ENCODE data around the gene FKBP8. TPM values are rescaled to one million over a fixed set of nuclear protein-coding genes. Genes with fewer than 3 reads are reported as not detected.
"Not testable (repeated sequence)": the region's sequence is repeated elsewhere in the genome, so short reads cannot be mapped to it uniquely, and the experiment has no call there.

Gene FKBP8
- total and polyA plus RNA-seq, 12 donors: 26.3 to 816 (median 265) TPM

DNA sequence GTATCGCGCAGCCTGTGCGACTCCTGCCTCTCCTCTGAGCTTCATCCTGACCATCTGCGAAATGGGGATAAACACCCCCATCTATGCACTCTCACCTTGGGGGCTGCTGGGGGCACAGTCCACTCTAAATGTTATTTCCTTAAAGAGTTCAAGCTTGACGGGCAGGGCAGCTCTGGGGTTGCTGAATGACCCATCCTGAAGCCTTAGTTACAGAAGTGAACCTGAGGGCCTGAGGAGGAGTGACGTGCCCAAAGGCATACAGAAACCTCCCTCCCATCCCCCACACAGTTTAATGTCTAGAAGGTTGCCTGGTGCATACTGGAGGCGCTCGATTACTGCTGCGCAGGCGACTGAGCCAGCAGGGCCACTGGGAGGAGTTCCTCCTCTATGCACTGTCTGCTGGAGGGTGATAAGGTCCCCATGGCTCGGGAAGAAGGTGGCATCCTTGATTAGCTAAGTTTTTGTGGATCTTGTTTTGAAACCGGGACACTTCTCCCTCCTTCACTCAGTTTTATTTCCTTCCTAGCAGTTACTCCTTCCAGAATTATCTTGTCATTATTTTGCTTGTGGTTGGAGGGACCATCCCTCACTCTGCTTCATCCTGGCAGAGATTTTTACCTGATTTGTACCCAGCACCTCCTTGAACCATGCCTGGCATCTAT is 572 bp upstream of the FKBP8 start:
- Histone ChIP-seq H3K9me3 (replicated peaks in 1 of 3) (no peaks in the 10 kb centered on the region), H3K36me3 (replicated peaks in 1 of 2) (peaks cover 0 to 25% of the 10 kb centered on the region in 2 donors), H3K27ac (peak overlapping the region in 2 of 5 donors; percentile 74 to 95), H3K27me3 (no peaks in the 10 kb centered on the region), H3K4me1 (replicated peaks in 1 of 2) (peaks cover 2 to 13% of the 10 kb centered on the region in 2 donors), H3K4me3 (peak overlapping the region in 2 of 4 donors; percentile 40 to 76)
- WGBS, 4 donors: 5 to 11% (median 10%) methylated on average over 6 to 12 of the region's 12 CpGs
- no peak for TF ChIP-seq POLR2A (IDR thresholded peaks at IDR 0.05)
- TF ChIP-seq, protein P1, sequence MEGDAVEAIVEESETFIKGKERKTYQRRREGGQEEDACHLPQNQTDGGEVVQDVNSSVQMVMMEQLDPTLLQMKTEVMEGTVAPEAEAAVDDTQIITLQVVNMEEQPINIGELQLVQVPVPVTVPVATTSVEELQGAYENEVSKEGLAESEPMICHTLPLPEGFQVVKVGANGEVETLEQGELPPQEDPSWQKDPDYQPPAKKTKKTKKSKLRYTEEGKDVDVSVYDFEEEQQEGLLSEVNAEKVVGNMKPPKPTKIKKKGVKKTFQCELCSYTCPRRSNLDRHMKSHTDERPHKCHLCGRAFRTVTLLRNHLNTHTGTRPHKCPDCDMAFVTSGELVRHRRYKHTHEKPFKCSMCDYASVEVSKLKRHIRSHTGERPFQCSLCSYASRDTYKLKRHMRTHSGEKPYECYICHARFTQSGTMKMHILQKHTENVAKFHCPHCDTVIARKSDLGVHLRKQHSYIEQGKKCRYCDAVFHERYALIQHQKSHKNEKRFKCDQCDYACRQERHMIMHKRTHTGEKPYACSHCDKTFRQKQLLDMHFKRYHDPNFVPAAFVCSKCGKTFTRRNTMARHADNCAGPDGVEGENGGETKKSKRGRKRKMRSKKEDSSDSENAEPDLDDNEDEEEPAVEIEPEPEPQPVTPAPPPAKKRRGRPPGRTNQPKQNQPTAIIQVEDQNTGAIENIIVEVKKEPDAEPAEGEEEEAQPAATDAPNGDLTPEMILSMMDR (IDR thresholded peaks at IDR 0.05): no peak
- DNase-seq: peak in 6 of 7 donors; percentile 50 to 70 (median 58)
- intact Hi-C loops (cut with DNase I): no loop called here

DNA sequence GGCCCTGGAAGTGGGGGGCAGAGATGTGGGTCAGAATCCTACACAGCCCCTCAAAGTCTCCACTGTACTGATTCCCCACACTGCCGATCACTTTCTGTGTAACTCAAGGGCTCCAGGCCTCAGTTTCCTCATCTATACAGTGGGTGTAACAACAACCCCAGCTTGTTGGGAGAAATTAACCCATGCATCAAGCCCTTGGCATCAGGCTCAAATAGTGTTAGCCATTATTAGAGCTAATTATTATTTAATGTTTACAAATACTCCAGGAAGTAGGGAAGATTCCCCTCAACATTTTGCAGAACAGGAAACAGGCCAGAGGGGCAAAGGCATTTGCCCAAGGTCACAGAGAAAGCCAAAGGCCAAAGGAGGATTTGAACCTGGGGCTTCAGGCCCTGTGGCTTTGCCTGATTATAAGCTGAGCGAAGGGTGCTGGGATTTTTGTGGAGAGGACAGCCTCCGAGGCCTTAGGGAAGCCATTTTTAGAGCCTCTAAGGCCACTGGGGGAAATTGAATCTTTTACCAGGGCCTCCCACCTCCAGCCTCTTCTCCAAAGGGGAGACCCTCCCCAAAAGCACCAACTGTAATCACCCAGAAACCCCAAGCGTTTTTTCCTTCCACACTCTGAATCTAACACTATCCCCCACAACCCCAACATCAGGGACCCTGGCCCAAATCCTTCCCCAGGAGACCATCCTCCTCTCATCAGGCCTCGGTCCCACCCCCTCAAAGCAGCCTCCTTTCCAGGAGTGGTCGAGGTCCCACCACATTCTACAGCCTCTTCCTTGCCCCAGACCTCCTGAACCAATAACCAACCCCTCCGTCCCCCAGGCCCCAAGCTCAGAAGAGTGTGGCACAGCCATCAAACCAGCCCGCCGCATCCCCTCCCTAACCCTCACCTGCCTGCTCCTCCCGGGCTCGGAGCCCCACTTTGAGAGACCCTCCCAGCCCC is 1.1 kb downstream of the FKBP8 start:
- peaks cover 0 to 36% of the 10 kb centered on the region in 2 donors for H3K36me3 ChIP-seq (replicated peaks in 1 of 2)
- H3K4me3 ChIP-seq: peak overlapping the region in 2 of 4 donors; percentile 40 to 76
- TF ChIP-seq, protein P1 (IDR thresholded peaks at IDR 0.05): no peak
- no peak for TF ChIP-seq POLR2A (IDR thresholded peaks at IDR 0.05)
- intact Hi-C loops (cut with DNase I): no loop called here
- 13 to 35% (median 17%) methylated on average over 7 to 11 of the region's 11 CpGs for WGBS, 4 donors
- peak overlapping the region in 3 of 5 donors; percentile 73 to 95 (median 74) for H3K27ac ChIP-seq
- peaks cover 2 to 13% of the 10 kb centered on the region in 2 donors for H3K4me1 ChIP-seq (replicated peaks in 1 of 2)
- H3K9me3 ChIP-seq (replicated peaks in 1 of 3): no peaks in the 10 kb centered on the region
- no peak for DNase-seq
- H3K27me3 ChIP-seq: no peaks in the 10 kb centered on the region

DNA sequence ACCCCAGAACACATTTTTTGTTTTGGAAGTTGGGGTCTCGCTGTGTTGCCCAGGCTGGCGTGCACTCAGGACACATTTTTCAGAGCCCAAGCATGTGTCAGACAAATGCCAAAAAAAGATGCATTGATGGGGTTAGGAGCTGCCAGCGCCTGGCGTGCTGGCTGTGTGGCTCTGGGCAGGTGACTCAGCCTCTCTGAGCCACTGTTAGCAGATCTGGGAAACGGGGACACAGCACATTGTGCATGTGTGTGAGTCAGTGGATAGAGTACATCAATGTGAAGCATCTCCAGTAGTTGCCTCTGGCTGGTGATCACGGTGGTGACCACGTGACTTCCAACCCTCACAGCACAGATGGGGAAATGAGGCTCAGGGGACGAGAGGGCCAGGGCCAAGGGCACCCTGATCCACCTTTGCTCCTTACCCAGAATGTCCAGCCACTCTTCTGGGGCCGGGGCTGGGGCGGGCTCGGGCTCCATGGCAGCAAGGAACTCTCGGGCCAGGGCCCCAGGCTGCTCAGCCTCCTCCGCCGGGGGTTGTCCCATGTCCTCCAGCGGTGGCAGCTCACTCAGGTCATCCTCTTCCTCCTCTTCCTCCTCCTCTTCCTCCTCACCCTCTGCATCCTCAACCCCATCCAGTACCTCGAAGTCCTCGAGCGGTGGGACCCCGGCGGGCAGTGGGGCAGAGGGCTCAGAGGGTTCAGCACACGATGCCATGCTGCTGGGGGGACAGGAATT is 1.9 kb downstream of the FKBP8 start:
- Histone ChIP-seq H3K4me1 (replicated peaks in 1 of 2) (peaks cover 2 to 13% of the 10 kb centered on the region in 2 donors), H3K9me3 (replicated peaks in 1 of 3) (no peaks in the 10 kb centered on the region), H3K27me3 (no peaks in the 10 kb centered on the region), H3K36me3 (replicated peaks in 1 of 2) (peaks cover 0 to 44% of the 10 kb centered on the region in 2 donors), H3K27ac (peak overlapping the region in 2 of 5 donors; percentile 14 to 73), H3K4me3 (no peak overlapping the region)
- no peak for TF ChIP-seq POLR2A (IDR thresholded peaks at IDR 0.05)
- TF ChIP-seq, protein P1 (IDR thresholded peaks at IDR 0.05): no peak
- intact Hi-C loops (cut with DNase I): no loop called here
- WGBS, 4 donors: 76 to 83% (median 79%) methylated on average over 15 to 21 of the region's 21 CpGs
- peak in 3 of 7 donors; percentile 30 to 46 (median 40) for DNase-seq

DNA sequence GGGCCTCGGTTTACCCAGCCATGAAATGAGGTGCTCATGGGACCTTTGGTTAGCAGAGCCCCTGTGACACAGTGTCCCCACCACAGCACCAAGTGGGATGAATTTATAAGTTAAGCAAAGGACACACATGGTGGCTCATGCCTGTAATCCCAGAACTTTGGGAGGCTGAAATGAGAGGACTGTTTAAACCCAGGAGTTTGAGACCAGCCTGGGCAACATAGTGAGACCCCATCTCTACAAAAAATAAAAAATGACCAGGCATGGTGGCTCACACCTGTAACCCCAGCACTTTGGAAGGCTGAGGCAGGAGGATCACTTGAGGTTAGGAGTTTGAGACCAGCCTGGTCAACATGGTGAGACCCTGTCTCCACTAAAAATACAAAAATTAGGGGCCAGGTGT is 3.2 kb downstream of the FKBP8 start:
- intact Hi-C loops (cut with DNase I); H3K27me3 ChIP-seq; H3K27ac ChIP-seq; H3K9me3 ChIP-seq (replicated peaks in 1 of 3); H3K4me3 ChIP-seq; DNase-seq: not testable (repeated sequence)
- Histone ChIP-seq H3K36me3 (replicated peaks in 1 of 2) (peaks cover 0 to 50% of the 10 kb centered on the region in 2 donors), H3K4me1 (replicated peaks in 1 of 2) (peaks cover 2 to 13% of the 10 kb centered on the region in 2 donors)
- whole genome bisulfite sequencing, 4 donors: 90 to 100% (median 93%) methylated on average over 1 of the region's 1 CpG

Measured in adrenal gland (tissue), 12 donors.